ENCODE data around the gene HDDC3.
"Not testable (repeated sequence)": the region's sequence is repeated elsewhere in the genome, so short reads cannot be mapped to it uniquely, and the experiment has no call there.

Gene HDDC3

DNA sequence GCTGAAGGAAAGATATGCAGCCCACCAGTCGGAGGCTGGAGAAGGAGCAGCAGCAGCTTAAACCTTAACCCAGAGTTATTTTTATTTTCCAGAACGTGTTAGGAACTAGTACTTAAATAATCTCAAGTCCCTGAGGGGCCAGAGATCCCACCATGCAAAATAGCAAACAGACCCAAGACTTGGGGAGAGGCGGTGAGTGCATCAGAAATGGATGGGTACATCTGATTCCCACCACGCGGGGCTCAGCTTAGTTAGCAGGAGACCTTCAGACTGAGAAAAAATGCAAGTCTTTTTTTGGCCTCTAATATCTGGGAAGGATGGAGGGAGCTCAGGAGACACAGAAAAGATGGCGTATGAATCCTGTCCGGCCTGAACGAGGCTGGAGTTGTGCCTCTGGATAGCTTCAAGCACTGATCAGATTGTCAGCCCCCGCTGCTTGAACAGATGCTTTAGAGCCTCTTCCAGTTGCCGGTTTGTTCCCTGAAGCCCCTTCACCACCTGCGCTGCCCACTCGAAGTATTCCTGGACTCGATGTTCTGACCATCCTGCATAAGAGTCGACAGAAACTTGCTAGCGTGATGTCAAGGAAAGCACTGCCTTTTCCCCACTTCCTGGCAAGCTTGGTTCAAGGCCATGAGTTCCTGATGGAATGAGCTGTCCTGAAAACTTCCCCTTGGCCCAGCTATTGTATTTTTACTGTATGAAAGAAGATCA, 1.3 kb downstream of the HDDC3 start:
- no peak for DNase-seq (ENCODE audit: low read depth in 2 of 2)

DNA sequence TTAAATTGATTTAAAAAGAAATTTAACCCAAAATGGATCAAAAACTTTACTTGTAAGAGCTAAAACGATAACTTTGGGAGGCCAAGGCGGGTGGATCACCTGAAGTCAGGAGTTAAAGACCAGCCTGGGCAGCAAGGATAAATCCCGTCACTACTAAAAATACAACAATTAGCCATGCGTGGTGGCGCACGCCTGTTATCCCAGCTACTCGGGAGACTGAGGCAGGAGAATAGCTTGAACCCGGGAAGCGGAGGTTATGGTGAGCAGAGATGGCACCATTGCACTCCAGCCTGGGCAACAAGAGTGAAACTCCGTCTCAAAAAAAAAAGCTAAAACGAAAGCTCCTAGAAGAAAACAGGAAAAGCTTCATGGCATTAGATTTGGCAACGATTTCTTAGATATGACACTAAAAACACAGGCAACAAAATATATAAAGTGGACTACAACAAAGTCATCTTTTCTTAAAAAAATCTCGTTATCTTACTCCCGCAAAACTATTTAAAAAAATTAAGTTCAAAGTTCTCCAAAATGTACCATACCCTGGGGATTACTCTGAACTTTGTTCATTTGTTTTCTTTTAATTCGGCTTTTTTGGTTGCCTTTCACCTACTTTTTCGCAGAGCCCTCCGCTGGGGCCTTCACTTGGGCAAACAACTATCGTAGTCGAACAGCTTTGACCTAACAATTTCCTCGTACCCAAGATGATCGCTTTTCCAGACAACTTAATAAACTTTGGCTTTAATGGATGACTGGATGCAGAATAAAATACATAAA, 2.9 kb downstream of the HDDC3 start:
- DNase-seq (ENCODE audit: low read depth in 2 of 2): no peak

- DNase-seq (ENCODE audit: low read depth in 2 of 2): not testable (repeated sequence)
Observed at GRCh38 chr15:90928106-90928505, 4.2 kb downstream of the HDDC3 start.

- not testable (repeated sequence) for DNase-seq (ENCODE audit: low read depth in 2 of 2)
Observed at GRCh38 chr15:90926766-90927165, 5.6 kb downstream of the HDDC3 start.

GRCh38 chr15:90924375-90924774, 8.0 kb downstream of the HDDC3 start:
- no peak for DNase-seq (ENCODE audit: low read depth in 2 of 2)

DNA sequence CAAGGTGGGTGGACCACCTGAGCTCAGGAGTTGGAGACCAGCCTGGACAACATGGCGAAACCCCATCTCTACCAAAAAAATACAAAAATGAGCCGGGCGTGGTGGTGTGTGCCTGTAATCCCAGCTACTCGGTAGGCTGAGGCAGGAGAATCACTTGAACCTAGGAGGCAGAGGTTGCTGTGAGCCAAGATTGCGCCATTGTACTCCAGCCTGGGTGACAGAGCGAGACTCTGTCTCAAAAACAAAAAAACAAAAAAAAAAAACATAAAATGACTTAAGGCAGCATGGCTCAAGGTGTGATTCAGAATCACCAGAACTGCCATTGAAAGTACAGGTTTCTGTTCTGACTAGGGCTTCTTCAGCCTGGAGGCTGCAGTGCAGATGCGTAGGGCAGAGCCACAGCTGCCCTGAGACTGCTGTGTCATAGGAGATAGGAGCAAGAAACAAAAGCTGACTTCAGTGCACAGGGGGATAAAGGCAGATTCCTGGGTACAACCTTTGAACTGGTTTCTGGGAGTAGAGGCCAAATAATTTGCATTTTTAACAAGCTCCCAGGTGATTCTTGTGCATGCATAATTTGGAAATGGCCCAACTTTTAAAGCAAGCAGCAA, 9.5 kb downstream of the HDDC3 start:
- DNase-seq (ENCODE audit: low read depth in 2 of 2): not testable (repeated sequence)

DNA sequence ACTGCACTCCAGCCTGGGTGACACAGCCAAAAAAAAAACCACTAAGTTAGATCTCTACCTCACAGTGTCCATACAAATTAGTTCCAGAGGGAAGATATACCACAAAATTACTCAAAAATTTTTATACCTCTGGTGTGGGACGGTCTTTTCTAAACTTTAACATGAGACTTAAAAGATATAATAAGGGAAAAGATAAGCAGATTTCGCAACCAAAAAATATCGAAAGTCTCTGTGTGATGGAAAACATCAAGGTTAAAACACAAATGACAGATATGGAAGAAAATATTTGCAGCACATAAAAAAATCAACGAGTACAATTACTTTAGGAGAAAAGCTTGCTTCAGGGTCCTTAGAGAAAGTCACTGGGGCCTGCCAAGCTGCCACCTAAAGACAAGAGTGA, 10.5 kb downstream of the HDDC3 start:
- no peak for DNase-seq (ENCODE audit: low read depth in 2 of 2)

DNA sequence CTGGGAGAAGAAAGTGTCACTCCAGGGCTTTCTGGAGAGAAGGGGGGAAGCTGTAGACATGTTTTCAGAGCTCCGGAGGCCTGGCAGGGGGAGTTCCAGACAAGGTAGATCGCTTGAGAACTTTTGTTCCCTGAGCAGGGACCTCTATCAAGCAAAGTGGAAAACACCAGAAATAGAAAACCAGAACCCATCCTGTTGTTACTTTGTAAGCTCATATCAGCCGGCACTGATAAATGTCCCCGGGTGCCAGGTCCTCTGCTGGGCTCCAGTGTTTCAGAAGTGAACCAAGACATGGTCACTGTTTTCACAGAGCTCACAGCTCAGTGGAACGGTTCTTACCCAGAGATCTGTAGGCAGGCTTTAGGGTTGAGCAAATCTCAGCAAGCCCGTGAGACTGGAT, 13.5 kb downstream of the HDDC3 start:
- DNase-seq (ENCODE audit: low read depth in 2 of 2): no peak

- no peak for DNase-seq (ENCODE audit: low read depth in 2 of 2)
Observed at GRCh38 chr15:90918034-90918788, 14.1 kb downstream of the HDDC3 start.

DNA sequence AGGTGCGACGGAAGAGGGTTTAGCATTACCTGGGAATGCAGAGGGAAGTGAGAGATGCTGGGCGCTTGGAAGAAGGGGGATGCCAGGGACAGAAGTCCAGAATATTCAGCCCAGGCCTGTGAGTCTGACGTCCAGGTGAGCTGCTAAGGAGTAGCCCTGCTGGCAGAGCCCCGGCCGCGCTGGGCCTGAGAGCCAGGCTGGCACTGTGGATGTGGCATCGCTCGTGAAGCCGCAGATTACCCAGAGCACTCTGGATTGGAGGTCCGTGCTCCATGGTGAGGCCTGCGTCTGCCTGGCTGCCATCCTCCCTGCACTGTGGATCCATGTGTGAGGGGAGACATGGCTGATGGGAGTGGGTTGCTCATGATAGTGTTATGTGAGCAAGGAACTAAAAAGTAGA, 14.8 kb downstream of the HDDC3 start:
- DNase-seq (ENCODE audit: low read depth in 2 of 2): no peak

- no peak for DNase-seq (ENCODE audit: low read depth in 2 of 2)
Observed at GRCh38 chr15:90916461-90916860, 15.9 kb downstream of the HDDC3 start.

DNA sequence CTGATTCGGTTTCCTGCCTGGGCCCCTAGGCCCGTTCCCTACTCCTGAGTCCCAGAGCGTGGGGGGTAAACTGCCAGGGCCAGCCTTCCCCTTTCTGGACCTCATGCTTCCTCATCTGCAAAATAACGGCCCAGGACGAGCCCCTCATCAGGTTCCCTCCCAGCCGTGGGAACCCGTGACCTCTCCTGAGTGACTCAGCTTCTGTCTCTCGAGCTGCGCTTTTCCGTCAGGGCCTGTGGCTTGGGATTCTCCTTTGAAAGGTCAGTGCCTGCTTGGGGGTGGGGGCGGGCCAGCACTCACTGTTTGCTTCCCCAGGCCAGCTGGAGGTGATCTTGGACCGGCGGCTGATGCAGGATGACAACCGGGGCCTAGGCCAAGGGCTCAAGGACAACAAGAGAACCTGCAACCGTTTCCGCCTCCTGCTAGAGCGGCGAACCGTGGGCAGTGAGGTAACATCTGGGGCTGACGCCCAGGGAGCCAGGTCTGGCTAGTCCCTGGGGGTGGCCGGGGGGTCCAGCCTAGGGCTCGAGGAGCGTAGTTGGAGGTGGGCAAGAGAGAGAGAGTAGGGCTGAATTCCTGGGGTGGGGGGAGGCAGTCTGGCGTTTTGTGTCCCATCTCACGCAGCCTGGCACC, 16.4 kb downstream of the HDDC3 start:
- DNase-seq (ENCODE audit: low read depth in 2 of 2): no peak

DNA sequence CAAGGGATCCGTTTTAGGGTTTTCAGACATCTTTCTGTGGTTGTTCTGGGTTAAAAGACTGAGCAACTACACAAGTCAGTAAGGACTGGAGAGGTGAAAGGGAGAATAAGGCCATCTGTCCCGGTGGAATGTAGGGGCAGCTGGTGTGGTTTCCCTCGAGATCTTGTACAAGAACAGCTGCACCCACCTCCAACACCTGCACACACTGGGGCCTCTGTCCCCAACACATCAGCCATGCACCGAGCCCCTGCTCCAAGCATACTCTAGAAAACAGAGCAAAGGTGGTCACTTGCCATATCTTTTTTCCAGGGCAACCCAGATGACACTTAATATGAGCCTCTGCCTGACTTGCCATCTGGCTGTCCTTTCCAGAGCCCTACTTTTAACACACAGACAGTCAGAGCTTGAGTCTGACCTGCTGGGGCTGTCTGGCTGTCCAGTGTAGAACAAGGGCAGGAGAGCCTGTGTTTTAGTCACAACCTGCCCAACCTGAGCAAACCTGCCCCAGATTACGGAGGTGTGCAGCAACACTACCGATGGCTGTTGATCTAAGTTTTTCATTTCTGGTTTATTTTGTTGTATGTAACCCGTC, 17.0 kb downstream of the HDDC3 start:
- DNase-seq (ENCODE audit: low read depth in 2 of 2): no peak

DNA sequence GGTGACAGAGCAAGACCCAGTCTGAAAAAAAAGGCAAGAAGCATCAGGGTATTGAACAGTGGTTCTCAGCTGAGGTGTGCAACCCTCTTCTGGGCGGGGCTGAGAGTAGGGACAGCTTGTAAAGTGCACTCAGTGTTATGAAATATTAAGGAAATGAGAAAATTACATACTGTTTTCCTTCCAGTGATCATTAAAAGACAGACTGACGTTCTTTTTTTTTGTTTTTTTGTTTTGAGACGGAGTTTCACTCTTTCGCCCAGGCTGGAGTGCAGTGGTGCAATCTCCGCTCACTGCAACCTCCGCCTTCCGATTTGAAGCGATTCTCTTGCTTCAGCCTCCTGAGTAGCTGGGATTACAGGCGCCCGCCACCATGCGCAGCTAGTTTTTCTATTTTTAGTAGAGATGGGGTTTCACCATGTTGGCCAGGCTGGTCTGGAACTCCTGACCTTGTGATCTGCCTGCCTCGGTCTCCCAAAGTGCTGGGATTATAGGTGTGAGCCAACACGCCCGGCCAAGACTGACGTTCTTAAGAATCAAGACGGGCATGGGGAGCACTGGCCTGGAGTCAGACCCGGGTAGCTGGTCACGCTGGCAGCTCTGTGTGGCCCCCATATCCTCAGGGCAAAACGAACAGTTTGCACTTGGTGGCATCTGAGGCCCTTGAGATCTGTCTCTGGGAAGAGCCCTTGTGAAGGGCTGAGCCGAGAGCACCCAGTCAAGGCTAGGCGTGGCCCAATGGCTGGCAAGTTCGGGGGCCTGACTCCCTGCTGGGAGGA, 17.9 kb downstream of the HDDC3 start:
- no peak for DNase-seq (ENCODE audit: low read depth in 2 of 2)

DNA sequence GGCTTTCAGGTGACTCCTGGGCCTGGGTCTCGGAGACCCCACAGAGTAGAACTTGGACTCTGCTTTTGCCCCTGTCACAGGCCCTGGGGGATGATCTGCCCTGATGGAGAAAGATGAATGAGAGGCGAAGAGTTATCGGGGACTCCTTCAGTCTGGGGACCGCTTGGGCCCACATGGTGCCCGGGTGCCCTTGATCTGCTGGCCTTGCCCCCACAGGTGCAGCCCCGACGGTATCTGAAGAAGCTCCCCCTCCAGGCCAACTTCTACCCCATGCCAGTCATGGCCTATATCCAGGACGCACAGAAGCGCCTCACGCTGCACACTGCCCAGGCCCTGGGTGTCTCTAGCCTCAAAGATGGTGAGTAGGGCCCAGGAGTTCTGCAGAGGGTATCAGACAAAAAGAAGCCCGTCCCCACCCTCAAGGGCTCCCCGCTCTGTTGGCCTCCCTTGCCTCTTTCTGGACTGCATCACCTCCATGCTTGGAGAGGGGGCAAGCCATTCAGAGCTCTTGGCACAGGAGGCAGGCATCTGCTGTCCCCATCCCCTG, 18.9 kb downstream of the HDDC3 start:
- DNase-seq (ENCODE audit: low read depth in 2 of 2): no peak

DNA sequence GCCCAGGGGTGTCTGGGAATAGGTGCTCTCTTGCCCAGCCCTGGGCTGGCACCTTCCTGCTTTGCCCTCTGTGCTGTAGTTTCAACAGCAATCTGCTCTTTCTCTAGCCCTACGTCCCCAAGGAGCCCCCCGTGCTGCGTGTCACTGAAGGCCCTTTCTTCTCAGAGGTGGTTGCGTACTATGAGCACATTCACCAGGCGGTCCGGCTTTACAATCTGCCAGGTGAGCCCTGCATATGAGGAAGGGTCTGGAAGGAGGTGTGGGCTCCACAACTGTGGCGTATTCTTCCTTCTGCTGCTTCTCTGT, 19.6 kb downstream of the HDDC3 start:
- DNase-seq (ENCODE audit: low read depth in 2 of 2): no peak

- DNase-seq (ENCODE audit: low read depth in 2 of 2): no peak
Observed at GRCh38 chr15:90911906-90912769, 20.2 kb downstream of the HDDC3 start.

DNA sequence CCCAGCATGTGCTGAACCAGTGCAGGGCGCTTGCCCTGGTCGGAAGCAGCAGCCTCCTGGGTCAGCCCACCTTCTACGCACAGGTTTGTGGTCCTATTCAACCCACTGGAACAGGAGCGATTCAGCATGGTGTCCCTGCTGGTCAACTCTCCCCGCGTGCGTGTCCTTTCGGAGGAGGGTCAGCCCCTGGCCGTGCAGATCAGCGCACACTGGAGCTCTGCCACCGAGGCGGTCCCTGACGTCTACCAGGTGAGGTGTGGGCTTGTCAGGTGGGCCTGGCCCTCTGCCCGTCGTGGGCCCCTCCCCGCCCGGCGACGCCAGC, 21.1 kb downstream of the HDDC3 start:
- DNase-seq (ENCODE audit: low read depth in 2 of 2): no peak

- DNase-seq (ENCODE audit: low read depth in 2 of 2): no peak
Observed at GRCh38 chr15:90910441-90911301, 21.7 kb downstream of the HDDC3 start.
